GM12892 (cell line): ENCODE measurements around the gene ZNF418.

Experiments used
- POLR2A ChIP-seq: IDR thresholded peaks from 2 replicates; pipeline ENCODE4 v1.6.1; 2011; ENCODE audit warnings: low read depth, low read length, control low read depth
- POLR2AphosphoS5 ChIP-seq: IDR thresholded peaks from 2 replicates; pipeline ENCODE4 v1.6.1; 2011; ENCODE audit warnings: low read depth, low read length, control low read depth

DNA sequence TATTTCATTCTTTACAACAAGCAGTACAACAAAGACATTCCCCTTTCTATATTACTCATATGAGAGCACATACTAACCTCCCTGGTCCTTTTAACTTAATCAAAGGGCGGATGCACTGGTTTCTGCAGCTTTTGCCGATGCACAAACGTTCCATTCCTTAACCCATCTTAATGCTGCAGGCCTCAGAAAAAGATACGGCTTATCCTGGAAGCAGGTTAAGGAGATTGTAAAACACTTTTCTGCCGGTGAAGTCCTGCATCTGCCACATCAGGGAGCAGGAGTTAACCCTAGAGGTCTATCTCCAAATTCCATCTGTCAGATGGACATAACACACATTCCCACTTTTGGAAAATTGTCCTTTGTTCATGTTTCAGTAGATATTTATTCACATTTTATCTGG, 34.9 kb downstream of the ZNF418 start:
- no peak for TF ChIP-seq POLR2AphosphoS5
- TF ChIP-seq POLR2A, result no peak
